Measurements from ENCODE around the gene TCL1A.
"Not testable (repeated sequence)": the region's sequence is repeated elsewhere in the genome, so short reads cannot be mapped to it uniquely, and the experiment has no call there.

Gene TCL1A

GRCh38 chr14:95713596-95714371 lies at the start of gene TCL1A:
TSS of gene TCL1A (minus strand) at chr14:95714125. CDS start at chr14:95714066, 59 bp downstream.
- no peak for DNase-seq (ENCODE audit: extremely low read depth in 1 of 2, low read depth in 1 of 2)

- not testable (repeated sequence) for DNase-seq (ENCODE audit: extremely low read depth in 1 of 2, low read depth in 1 of 2)
Observed at GRCh38 chr14:95763032-95763431, 49.1 kb upstream of the TCL1A start.

- no peak for DNase-seq (ENCODE audit: extremely low read depth in 1 of 2, low read depth in 1 of 2)
Observed at GRCh38 chr14:95761436-95761835, 47.5 kb upstream of the TCL1A start.

DNA sequence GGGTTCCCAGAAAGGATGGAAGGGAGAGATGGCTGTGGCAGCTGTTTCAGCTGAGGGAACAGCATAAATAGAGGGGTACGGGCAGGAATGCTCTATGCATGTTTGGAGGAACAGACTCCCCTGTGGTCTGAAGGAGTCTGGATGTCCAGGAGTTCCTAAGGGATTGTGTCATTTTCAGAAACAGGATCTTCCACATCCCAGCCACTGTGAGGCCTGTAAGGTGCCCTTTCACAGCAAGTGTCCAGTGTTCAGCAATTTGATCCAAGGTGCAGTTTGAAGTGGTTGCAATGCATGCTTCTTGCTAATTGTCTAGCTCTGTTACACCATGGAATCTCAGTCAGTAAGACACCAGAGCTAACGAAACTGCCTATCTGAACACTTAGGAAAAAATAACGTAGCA lies 46.7 kb upstream of the TCL1A start:
- DNase-seq (ENCODE audit: extremely low read depth in 1 of 2, low read depth in 1 of 2) = no peak

DNA sequence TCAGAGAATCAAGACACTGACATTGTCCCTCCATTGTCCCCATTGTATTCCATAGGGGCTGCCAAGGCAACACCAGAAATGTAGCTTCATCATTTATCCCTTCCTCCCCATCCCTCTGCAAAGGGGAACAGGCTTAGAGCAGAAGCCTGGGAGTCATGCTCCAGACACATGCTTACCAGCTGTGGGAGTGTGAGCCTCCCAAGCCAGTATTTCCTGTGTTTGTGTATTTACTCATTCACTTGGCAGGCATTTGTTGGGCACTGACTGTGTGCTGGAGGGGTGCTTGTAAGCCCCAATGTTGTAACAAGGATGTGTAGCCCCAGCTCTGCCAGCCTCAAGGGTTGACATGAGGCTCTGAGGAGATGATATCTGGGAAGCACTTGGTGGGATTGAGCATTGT lies 46.0 kb upstream of the TCL1A start:
- DNase-seq (ENCODE audit: extremely low read depth in 1 of 2, low read depth in 1 of 2) = no peak

GRCh38 chr14:95758331-95758730 lies 44.4 kb upstream of the TCL1A start:
- no peak for DNase-seq (ENCODE audit: extremely low read depth in 1 of 2, low read depth in 1 of 2)

GRCh38 chr14:95756751-95757150 lies 42.8 kb upstream of the TCL1A start:
- DNase-seq (ENCODE audit: extremely low read depth in 1 of 2, low read depth in 1 of 2) = no peak

GRCh38 chr14:95756127-95756526 lies 42.2 kb upstream of the TCL1A start:
- no peak for DNase-seq (ENCODE audit: extremely low read depth in 1 of 2, low read depth in 1 of 2)

- DNase-seq (ENCODE audit: extremely low read depth in 1 of 2, low read depth in 1 of 2) = no peak
Observed at GRCh38 chr14:95741781-95742180, 27.9 kb upstream of the TCL1A start.

DNA sequence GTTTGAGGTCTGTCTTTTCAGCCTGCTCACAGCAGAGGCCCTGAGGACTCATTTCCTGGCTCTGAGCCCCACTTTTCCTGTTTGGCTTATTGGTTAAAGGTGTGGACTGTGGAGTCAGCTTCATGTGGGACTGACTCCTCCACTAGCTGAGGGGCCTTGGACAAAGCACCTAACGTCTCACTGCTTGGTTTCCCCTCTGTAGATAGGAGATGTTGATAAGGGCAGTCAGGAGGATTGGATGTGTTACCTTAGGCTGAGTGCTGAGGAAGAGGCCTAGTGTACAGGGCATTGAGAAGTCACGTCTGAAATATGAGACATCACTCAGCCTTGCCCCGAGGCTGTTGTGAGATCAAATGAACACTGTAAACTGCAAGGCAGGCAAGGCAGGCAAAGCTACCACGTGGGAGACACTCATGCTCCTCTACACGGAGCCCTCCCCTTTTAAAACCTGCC lies 27.1 kb upstream of the TCL1A start:
- no peak for DNase-seq (ENCODE audit: extremely low read depth in 1 of 2, low read depth in 1 of 2)

DNA sequence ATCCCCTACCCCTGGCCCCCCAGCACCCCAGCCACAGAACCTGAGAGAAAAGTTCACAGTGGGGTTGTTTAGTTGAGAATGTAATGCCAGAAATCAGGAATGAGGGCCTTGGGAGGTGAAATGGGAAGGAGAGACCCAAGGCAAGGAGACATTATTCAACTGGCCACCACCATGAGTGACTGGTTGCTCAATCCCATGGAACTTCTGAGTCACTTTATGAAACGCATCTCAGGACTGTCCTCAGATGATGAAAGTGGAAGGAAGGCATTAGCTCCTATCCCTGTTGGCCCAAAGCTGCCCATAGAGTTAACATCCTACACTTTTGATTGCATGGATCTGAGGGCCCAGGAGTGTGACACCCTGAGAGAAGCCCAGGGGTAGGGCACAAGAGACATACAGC lies 25.4 kb upstream of the TCL1A start:
- no peak for DNase-seq (ENCODE audit: extremely low read depth in 1 of 2, low read depth in 1 of 2)

DNA sequence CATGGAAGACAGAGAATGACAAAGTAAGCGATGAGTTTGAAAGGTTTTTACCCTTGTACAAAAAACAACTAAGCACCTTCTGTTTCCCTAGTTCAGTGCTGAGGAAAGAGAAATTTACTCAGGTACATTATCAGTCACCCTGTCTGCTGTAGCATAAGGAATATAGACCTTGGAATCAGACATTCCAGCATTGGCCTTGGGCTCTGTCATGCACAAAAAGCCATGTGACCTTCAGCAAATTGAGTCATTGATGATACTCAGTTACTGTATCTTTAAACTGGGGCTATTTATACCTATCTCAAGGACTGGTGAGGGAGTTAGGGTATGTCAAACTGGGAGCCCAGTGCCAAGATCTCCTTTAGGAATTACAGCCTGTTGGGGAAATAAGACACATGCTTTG lies 19.3 kb upstream of the TCL1A start:
- DNase-seq (ENCODE audit: extremely low read depth in 1 of 2, low read depth in 1 of 2) = no peak

- DNase-seq (ENCODE audit: extremely low read depth in 1 of 2, low read depth in 1 of 2) = no peak
Observed at GRCh38 chr14:95730126-95730525, 16.2 kb upstream of the TCL1A start.

DNA sequence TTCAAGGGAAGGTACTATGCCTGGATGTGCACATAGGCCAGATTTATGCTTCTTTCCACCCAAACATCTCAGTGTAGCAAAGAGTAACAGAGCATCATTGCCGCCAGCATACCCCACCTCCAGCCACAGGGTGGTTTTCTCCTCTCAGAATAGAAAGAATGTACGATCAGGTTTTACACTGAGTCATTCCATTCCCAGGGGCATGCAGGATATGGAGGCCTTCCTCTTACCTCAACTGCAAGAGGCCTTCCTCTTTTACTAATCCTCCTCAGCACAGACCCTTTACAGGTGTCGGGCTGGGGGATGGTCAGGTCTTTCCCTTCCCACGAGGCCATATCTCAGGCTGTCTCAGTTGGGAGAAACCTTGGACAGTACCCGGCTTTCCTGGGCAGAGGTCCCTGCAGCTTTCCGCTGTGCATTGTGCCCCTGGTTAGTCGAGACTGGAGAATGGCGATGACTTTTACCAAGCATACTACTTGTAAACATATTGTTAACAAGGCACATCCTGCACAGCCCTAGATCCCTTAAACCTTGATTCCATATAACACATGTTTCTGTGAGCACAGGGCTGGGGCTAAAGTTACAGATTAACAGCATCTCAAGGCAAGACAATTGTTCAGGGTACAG lies 15.6 kb upstream of the TCL1A start:
- not testable (repeated sequence) for DNase-seq (ENCODE audit: extremely low read depth in 1 of 2, low read depth in 1 of 2)

DNA sequence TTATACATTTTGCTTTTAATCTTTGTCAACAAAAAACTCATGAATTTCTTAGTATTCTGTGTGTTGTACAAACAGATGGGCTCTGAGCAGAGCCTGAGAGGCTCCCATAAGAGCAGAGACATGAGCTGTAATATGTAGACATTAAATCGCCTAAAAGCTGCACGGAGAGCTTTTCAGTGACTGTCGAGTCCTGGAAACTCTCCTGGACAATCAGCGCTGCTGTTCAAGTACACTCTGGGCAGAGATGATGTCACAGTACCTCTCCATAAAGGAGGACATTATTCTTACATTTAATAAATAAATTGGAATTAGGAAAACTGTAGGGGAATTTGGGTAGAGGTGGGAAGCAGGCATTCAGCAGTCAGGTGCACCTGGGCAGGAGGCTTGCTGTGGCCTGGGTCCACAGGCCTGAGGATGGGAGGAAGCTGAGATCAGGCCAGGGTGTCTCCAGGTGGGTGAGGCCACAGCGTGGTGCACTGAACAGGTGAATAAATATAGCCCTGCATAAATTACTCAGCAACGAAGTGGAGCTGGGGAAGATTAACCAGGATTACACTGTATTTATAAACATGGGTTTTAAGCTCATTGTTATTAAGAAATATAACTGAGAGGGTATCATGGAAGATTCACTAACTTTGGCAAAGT lies 13.3 kb upstream of the TCL1A start:
- no peak for DNase-seq (ENCODE audit: extremely low read depth in 1 of 2, low read depth in 1 of 2)

DNA sequence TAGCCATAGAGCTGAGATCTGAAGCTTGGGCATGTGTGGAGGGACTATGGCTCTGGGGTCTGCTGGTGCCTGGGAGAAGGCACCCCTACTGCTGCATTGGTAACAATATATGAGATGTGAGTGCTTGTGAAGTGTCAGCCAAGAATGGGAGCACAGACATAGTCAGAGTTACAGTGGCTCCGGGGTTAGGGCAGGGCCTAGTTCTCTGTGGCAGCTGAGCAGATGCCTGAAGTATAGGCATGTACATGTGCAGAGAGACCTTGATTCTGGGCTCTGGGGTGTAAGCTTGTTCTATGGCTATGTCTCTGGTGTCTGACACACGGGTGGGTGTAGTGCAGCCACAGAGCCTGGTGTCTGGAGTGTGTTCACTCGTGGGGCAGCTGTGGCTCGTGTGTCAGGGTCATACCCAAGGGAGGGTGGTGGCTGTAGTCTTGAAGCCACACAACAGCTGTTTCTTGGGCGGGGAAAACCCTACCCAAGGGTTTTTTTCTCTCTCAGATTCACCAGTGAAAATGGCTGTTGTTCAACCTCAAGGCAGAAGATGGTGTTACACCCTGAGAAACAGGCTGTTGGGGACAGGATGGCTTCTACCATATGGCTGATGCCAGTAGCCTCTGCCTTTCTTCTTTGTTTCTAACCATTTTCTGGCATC lies 11.9 kb upstream of the TCL1A start:
- no peak for DNase-seq (ENCODE audit: extremely low read depth in 1 of 2, low read depth in 1 of 2)

DNA sequence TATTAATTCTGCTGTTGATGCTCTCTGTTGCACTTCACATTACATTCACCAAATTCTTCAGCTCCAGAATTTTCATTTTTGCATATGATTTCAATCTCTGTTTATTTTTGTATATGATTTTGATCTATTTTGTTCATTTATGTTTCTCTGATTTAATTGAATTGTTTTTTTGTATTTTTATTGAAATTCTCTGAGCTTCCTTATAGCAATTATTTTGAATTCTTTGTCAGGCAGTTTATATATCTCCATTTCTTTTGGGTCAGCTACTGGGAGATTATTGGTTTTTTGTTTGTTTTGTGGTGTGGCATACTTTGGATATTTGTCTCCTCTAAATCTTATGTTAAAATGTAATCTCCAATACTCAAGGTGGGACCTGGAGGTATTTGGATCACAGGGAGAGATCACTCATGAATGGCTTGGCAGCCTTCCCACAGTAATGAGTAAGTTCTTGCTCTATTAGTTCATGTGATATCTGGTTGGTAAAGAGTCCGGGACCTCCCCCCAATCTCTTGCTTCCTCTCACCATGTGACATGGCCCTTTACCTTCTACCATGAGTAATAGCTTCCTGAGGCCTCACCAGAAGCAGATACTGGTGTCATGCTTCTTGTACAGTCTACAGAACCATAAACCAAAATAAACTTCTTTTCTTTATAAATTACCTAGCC lies 8.7 kb upstream of the TCL1A start:
- no peak for DNase-seq (ENCODE audit: extremely low read depth in 1 of 2, low read depth in 1 of 2)

DNA sequence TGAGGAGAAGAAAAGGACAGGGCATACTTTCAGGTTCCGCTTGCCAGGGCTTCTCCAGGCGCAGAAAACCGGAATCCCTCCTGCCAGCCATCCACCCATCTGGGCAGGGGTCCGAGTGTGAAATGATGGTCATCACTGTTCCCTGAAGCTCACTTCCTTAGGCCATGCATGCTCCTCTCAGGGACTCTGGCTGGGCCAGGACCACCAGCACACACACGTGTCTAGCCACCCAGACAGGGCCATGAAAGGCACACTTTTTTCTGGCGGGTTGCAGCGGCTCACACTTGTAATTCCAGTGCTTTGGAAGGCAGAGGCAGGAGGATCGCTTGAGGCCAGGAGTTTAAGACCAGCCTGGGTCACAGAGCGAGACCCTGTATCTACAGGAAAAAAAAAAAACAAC lies 1.5 kb downstream of the TCL1A start:
- DNase-seq (ENCODE audit: extremely low read depth in 1 of 2, low read depth in 1 of 2) = no peak

DNA sequence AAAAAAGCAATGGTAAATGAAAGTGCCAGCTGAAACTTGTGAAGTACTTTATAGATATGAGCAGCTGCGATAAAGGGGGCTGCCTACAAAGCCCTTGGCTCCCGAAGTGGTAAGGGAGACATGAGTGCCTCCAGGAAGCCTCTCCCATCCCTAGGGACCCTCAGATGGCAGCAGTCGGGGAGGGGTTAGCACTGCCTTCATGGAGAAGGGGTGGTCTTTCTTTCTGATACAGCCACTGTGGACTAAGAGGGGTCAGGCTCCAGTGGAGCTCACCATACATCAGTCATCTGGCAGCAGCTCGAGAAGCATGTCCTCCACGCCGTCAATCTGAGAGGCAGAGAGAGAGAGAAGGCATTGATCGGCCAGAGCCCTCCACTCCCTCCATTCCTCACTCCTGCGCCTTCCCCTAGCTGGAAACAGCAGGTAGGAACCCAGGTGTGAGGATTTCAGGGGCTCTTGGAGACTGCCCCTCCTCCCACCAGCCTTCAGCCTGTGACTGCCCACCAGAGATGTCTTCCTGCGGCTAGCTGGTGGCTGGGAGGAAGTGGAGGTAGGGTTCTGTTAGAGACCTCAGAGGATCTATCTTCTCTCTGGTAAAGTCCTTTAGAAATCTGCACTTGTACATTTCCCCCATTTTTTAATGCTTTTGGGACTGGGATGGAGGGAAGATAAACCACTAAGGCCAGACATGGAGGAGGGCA lies 2.3 kb downstream of the TCL1A start:
- DNase-seq (ENCODE audit: extremely low read depth in 1 of 2, low read depth in 1 of 2) = no peak

GRCh38 chr14:95710106-95710505 lies 3.8 kb downstream of the TCL1A start:
- no peak for DNase-seq (ENCODE audit: extremely low read depth in 1 of 2, low read depth in 1 of 2)

Measured in stimulated activated CD8-positive, alpha-beta memory T cell treated with anti-CD3 and anti-CD28 coated beads, Interleukin-7, amount 100 ng/mL, for 48 hours (primary cell).